Lower lobe of right lung (tissue), 2 donors: ENCODE results near the gene PARN. TPM values are rescaled to one million over a fixed set of nuclear protein-coding genes. Genes with fewer than 3 reads are reported as not detected.
"Not testable (repeated sequence)": the region's sequence is repeated elsewhere in the genome, so short reads cannot be mapped to it uniquely, and the experiment has no call there.

ENCODE experiments used
- ATAC-seq, 2 donors: fragments of 200-7000 bp; cut with Tn5 transposase; one replicate each; pipeline ENCODE4 v1.9.1; 2020 to 2022; ENCODE audit warnings: mild to moderate bottlenecking in 2 of 2, moderate library complexity in 2 of 2
- DNase-seq: peaks from one replicate; pipeline ENCODE4 v3.0.0-alpha.2; 2020
- H3K27ac ChIP-seq: fragments of 200-600 bp; one replicate; pipeline ENCODE4 v1.8.0; 2022
- H3K27me3 ChIP-seq: fragments of 200-600 bp; one replicate; pipeline ENCODE4 v1.8.0; 2022; ENCODE audit warnings: low read depth
- H3K36me3 ChIP-seq: fragments of 200-600 bp; one replicate; pipeline ENCODE4 v1.8.0; 2022; ENCODE audit warnings: mild to moderate bottlenecking
- H3K4me1 ChIP-seq: fragments of 200-600 bp; one replicate; pipeline ENCODE4 v1.8.0; 2022
- H3K4me3 ChIP-seq: fragments of 200-600 bp; one replicate; pipeline ENCODE4 v1.8.0; 2022; ENCODE audit warnings: mild to moderate bottlenecking
- H3K9me3 ChIP-seq: fragments of 200-600 bp; one replicate; pipeline ENCODE4 v1.8.0; 2022
- CTCF ChIP-seq: fragments of 200-600 bp; IDR thresholded peaks from one replicate; pipeline ENCODE4 v1.8.0; 2022; ENCODE audit warnings: antibody characterized with exemption, mild to moderate bottlenecking
- intact Hi-C: fragments of 100-400 bp; cut with DNase I; formaldehyde crosslinking; loops from one replicate; pipeline ENCODE4 v1.11.0; 2022
- total RNA-seq: library from RNA; stranded (reverse); fragmentation: NEBNext Ultra II Directional; extraction: Animal tissue kit (Norgen Biotek cat#: 25700); gene quantifications from one replicate; pipeline ENCODE4 v1.2.1, GENCODE V29; 2021
- donor health status: DM: no; HTN: yes; CAD: no; lungs with severe emphysema.

PARN gene
- total RNA-seq, 1 donor from 2014 or later: 35.7 TPM

- Histone ChIP-seq H3K9me3 (no peaks in the 10 kb centered on the region), H3K36me3 (peaks cover 29% of the 10 kb centered on the region), H3K27me3 (no peaks in the 10 kb centered on the region), H3K27ac (peak overlapping the region; percentile 93), H3K4me3 (no peak overlapping the region), H3K4me1 (peaks cover 43% of the 10 kb centered on the region)
- ATAC-seq (no peak), DNase-seq (no peak)
- intact Hi-C loops: no loop called here
- no peak for TF ChIP-seq CTCF
Measured at GRCh38 chr16:14635395-14636165, 5.5 kb upstream of the PARN start.

GRCh38 chr16:14634389-14634725 is 4.3 kb upstream of the PARN start:
- Histone ChIP-seq H3K27me3 (no peaks in the 10 kb centered on the region), H3K4me1 (peaks cover 44% of the 10 kb centered on the region), H3K4me3 (peak overlapping the region; percentile 98), H3K27ac (peak overlapping the region; percentile 93), H3K9me3 (no peaks in the 10 kb centered on the region), H3K36me3 (peaks cover 17% of the 10 kb centered on the region)
- DNase-seq (no peak), ATAC-seq (no peak)
- intact Hi-C loops: no loop called here
- no peak for TF ChIP-seq CTCF

- intact Hi-C loops: no loop called here
- ATAC-seq (peak; percentile 92 to 94), DNase-seq (peak; percentile 99)
- Histone ChIP-seq H3K4me3 (peak within 1 kb of the TSS; percentile 98), H3K9me3 (no peaks in the 10 kb centered on the region), H3K27ac (peak within 1 kb of the TSS; percentile 93), H3K4me1 (peaks cover 55% of the 10 kb centered on the region), H3K27me3 (no peaks in the 10 kb centered on the region), H3K36me3 (peaks cover 5% of the 10 kb centered on the region)
- no peak for TF ChIP-seq CTCF
Measured at GRCh38 chr16:14632693-14633569, 2.9 kb upstream of the PARN start, which contains the start of gene BFAR. Gene BFAR, plus strand, starts transcription at chr16:14632951. Its CDS starts 11,396 bp downstream, at chr16:14644347.

GRCh38 chr16:14630620-14631330 is 715 bp upstream of the PARN start:
- intact Hi-C loops, ATAC-seq, H3K27me3 ChIP-seq, H3K9me3 ChIP-seq: not testable (repeated sequence)
- Histone ChIP-seq H3K4me1 (peaks cover 47% of the 10 kb centered on the region), H3K36me3 (peaks cover 24% of the 10 kb centered on the region), H3K27ac (peak overlapping the region; percentile 93), H3K4me3 (peak overlapping the region; percentile 73)
- peak; percentile 49 for DNase-seq

GRCh38 chr16:14629612-14629918 is 495 bp downstream of the PARN start:
- intact Hi-C loops: no loop called here
- H3K4me3 ChIP-seq: peak overlapping the region; percentile 73
- TF ChIP-seq CTCF: no peak
- peak; percentile 0 to 1 for ATAC-seq
- DNase-seq: no peak
- H3K27ac ChIP-seq: peak overlapping the region; percentile 93
- H3K4me1 ChIP-seq: peaks cover 35% of the 10 kb centered on the region
- H3K36me3 ChIP-seq: peaks cover 36% of the 10 kb centered on the region
- no peaks in the 10 kb centered on the region for H3K27me3 ChIP-seq
- no peaks in the 10 kb centered on the region for H3K9me3 ChIP-seq
